PC-3 (cell line): Measurements from ENCODE around the gene SLC22A14. TPM values are rescaled to one million over a fixed set of nuclear protein-coding genes. Genes with fewer than 3 reads are reported as not detected.
"Not testable (repeated sequence)": the region's sequence is repeated elsewhere in the genome, so short reads cannot be mapped to it uniquely, and the experiment has no call there.

Experiments used
- ATAC-seq: fragments of 200-7000 bp; cut with Tn5 transposase; 2 replicates; pipeline ENCODE4 v1.9.1; 2020; ENCODE audit warnings: mild to moderate bottlenecking, moderate library complexity
- BruUV-seq: library from RNA; stranded (reverse); fragments of 400-500 nt; replicated peaks from 2 replicates; lab custom pipeline; 2021; lab: Mats Ljungman, UMichigan
- CTCF ChIA-PET: fragments of 300-600 bp; sonication (Branson Sonifier 250); formaldehyde crosslinking; loops from one replicate; lab custom pipeline; 2022; ENCODE audit warnings: antibody characterized with exemption; lab: Charles Lee
- POLR2A ChIA-PET: fragments of 300-600 bp; sonication (Branson Sonifier 250); formaldehyde crosslinking; loops from one replicate; lab custom pipeline; 2022; ENCODE audit warnings: antibody characterized with exemption; ENCODE audit not compliant: unreplicated experiment; lab: Charles Lee
- DNase-seq: peaks from one replicate; pipeline ENCODE4 v3.0.0-alpha.2; 2015
- H2AFZ ChIP-seq: fragments of 300-600 bp; sonication (generic); 2 replicates; pipeline ENCODE4 v1.6.0; 2016; ENCODE audit warnings: antibody characterized with exemption, low read length
- H3F3A ChIP-seq: fragments of 300-600 bp; sonication (generic); one replicate; pipeline ENCODE4 v1.6.0; 2017; ENCODE audit warnings: antibody characterized with exemption, low read length, control low read depth, mild to moderate bottlenecking; ENCODE audit not compliant: unreplicated experiment
- H3K27ac ChIP-seq: fragments of 300-600 bp; sonication (generic); 2 replicates; pipeline ENCODE4 v1.5.1; 2016; ENCODE audit warnings: mild to moderate bottlenecking, low read length
- H3K27me3 ChIP-seq: fragments of 300-600 bp; sonication (generic); 2 replicates; pipeline ENCODE4 v1.6.1; 2016; ENCODE audit warnings: low read length, mixed read lengths
- H3K36me3 ChIP-seq: fragments of 300-600 bp; sonication (generic); 2 replicates; pipeline ENCODE4 v1.6.1; 2016; ENCODE audit warnings: low read depth, mixed run types, low read length, mixed read lengths
- H3K4me1 ChIP-seq: fragments of 300-600 bp; sonication (generic); 2 replicates; pipeline ENCODE4 v1.5.1; 2016; ENCODE audit warnings: low read length; ENCODE audit not compliant: insufficient read depth
- H3K4me2 ChIP-seq: fragments of 300-600 bp; sonication (generic); 2 replicates; pipeline ENCODE4 v1.6.0; 2016; ENCODE audit warnings: low read length
- H3K4me3 ChIP-seq: fragments of 300-600 bp; sonication (generic); 2 replicates; pipeline ENCODE4 v1.5.1; 2016; ENCODE audit warnings: mild to moderate bottlenecking, low read length, mixed read lengths
- H3K79me2 ChIP-seq: fragments of 300-600 bp; sonication (generic); 2 replicates; pipeline ENCODE4 v1.6.1; 2017; ENCODE audit warnings: low read length, mixed read lengths
- H3K9ac ChIP-seq: fragments of 300-600 bp; sonication (generic); 2 replicates; pipeline ENCODE4 v1.6.0; 2016; ENCODE audit warnings: mild to moderate bottlenecking, low read length
- H3K9me2 ChIP-seq: fragments of 300-600 bp; sonication (generic); replicated peaks from 2 replicates; pipeline ENCODE4 v1.6.1; 2016; ENCODE audit warnings: mixed run types, low read length, mixed read lengths
- H3K9me3 ChIP-seq: fragments of 300-600 bp; sonication (generic); 2 replicates; pipeline ENCODE4 v1.6.1; 2016; ENCODE audit warnings: low read length, mixed read lengths
- H4K20me1 ChIP-seq: fragments of 300-600 bp; sonication (generic); 2 replicates; pipeline ENCODE4 v1.6.1; 2016; ENCODE audit warnings: low read length, mixed read lengths
- CTCF ChIP-seq: fragments of 300-600 bp; sonication (generic); conservative IDR thresholded peaks from 2 replicates; pipeline ENCODE4 v1.5.1; 2017; ENCODE audit warnings: antibody characterized with exemption, low read depth, mild to moderate bottlenecking, low read length
- EZH2 ChIP-seq: fragments of 300-600 bp; sonication (generic); IDR thresholded peaks from one replicate; pipeline ENCODE4 v1.6.1; 2017; ENCODE audit warnings: antibody characterized with exemption, mild to moderate bottlenecking, low read length; ENCODE audit not compliant: unreplicated experiment
- EZH2phosphoT487 ChIP-seq: fragments of 300-600 bp; sonication (generic); IDR thresholded peaks from 2 replicates; pipeline ENCODE4 v1.6.1; 2018; ENCODE audit warnings: mild to moderate bottlenecking, antibody characterized with exemption, low read length, borderline replicate concordance
- intact Hi-C: fragments of 100-400 bp; cut with micrococcal nuclease; formaldehyde crosslinking; loops from 2 replicates; pipeline ENCODE4 v1.9.0; 2023
- total RNA-seq: library from RNA; depleted of rRNA; stranded (reverse); fragments of >200 nt; gene quantifications from 2 replicates; pipeline ENCODE4 v1.2.3, GENCODE V29; 2014

SLC22A14 gene
- total RNA-seq, 1 experiment from 2014 or later: 0.07 TPM

- TF ChIP-seq EZH2: no peak
- TF ChIP-seq CTCF: no peak
- TF ChIP-seq EZH2phosphoT487: no peak
- ChIA-PET CTCF (no interaction called here), POLR2A (interaction anchor here (0.9 kb wide), 1 partner anchor 8 kb away, joined by 4 read pairs; no protein-coding TSS in a partner anchor)
- H3K4me1 ChIP-seq: 0 out of 2 replicates have a peak, but pooled peaks cover 5% of the 10 kb centered on the region
- H3K79me2 ChIP-seq: no peaks in the 10 kb centered on the region
- no peak overlapping the region for H3K4me3 ChIP-seq
- no peak overlapping the region for H3K9ac ChIP-seq
- ATAC-seq: no peak
- H3K36me3 ChIP-seq: peaks cover 75% of the 10 kb centered on the region
- BruUV-seq: no TSS peak
- DNase-seq: no peak
- no peaks in the 10 kb centered on the region for H3K27me3 ChIP-seq
- H2AFZ ChIP-seq: no peak overlapping the region
- no peak overlapping the region for H3K27ac ChIP-seq
- no peak overlapping the region for H3K4me2 ChIP-seq
- H3K9me3 ChIP-seq: no peaks in the 10 kb centered on the region
- H3K9me2 ChIP-seq: no peaks in the 10 kb centered on the region
- H4K20me1 ChIP-seq: no peaks in the 10 kb centered on the region
- intact Hi-C loops: no loop called here
- peaks cover under 1% of the 10 kb centered on the region for H3F3A ChIP-seq
These were observed 43.6 kb upstream of the SLC22A14 start for GRCh38 chr3:38238416-38239008.

- H3K4me3 ChIP-seq, H3K9ac ChIP-seq, H3K9me3 ChIP-seq, H3K27me3 ChIP-seq, H2AFZ ChIP-seq, BruUV-seq, H4K20me1 ChIP-seq, H3K4me1 ChIP-seq, intact Hi-C loops, H3K79me2 ChIP-seq, CTCF ChIA-PET, H3K4me2 ChIP-seq, POLR2A ChIA-PET, ATAC-seq, H3K9me2 ChIP-seq, DNase-seq, H3F3A ChIP-seq, H3K27ac ChIP-seq: not testable (repeated sequence)
- H3K36me3 ChIP-seq: peaks cover 58% of the 10 kb centered on the region
These were observed 39.3 kb upstream of the SLC22A14 start for GRCh38 chr3:38242812-38243211.

GRCh38 chr3:38245930-38246329 lies 36.2 kb upstream of the SLC22A14 start:
- no peak for ATAC-seq
- Histone ChIP-seq H2AFZ (no peak overlapping the region), H3K4me3 (no peak overlapping the region), H3K9me3 (no peaks in the 10 kb centered on the region), H3K27ac (no peak overlapping the region), H3K4me2 (no peak overlapping the region), H3K4me1 (peaks cover 11% of the 10 kb centered on the region), H3K27me3 (no peaks in the 10 kb centered on the region), H3K9ac (no peak overlapping the region), H3K9me2 (no peaks in the 10 kb centered on the region), H4K20me1 (peaks cover 4% of the 10 kb centered on the region; the same call in 1 of the 2 replicates), H3K36me3 (peaks cover 68% of the 10 kb centered on the region), H3K79me2 (no peaks in the 10 kb centered on the region), H3F3A (peaks cover 9% of the 10 kb centered on the region)
- ChIA-PET POLR2A (no interaction called here), CTCF (no interaction called here)
- DNase-seq: no peak
- BruUV-seq: no TSS peak
- no peak for TF ChIP-seq EZH2
- no peak for TF ChIP-seq EZH2phosphoT487
- no peak for TF ChIP-seq CTCF
- intact Hi-C loops: no loop called here
